K562 (cell line): ENCODE data around the gene ICA1L. TPM values are rescaled to one million over a fixed set of nuclear protein-coding genes. Genes with fewer than 3 reads are reported as not detected.
A peak's percentile ranks its signal among the peaks of the same experiment; 100 is the strongest.

Experiments used
- ATAC-seq: fragments of 200-7000 bp; cut with Tn5 transposase; 3 replicates; pipeline ENCODE4 v1.9.1; 2020; ENCODE audit warnings: moderate library complexity
- BruUV-seq: library from RNA; stranded (reverse); fragments of 400-500 nt; replicated peaks from 2 replicates; lab custom pipeline; 2021; lab: Mats Ljungman, UMichigan
- CTCF ChIA-PET: fragments of 300-600 bp; formaldehyde crosslinking; extraction: SDS; loops from one replicate; lab custom pipeline; 2021; ENCODE audit warnings: low intra/inter-chr PET ratio; lab: Yijun Ruan, JAX
- POLR2A ChIA-PET: fragments of 300-600, 350-650 bp; sonication (Branson Sonifier 250); formaldehyde crosslinking; extraction: SDS; loops from one replicate; lab custom pipeline; 2021; ENCODE audit warnings: antibody characterized with exemption, inconsistent platforms; lab: Yijun Ruan, JAX
- DNase-seq, 4 experiments: peaks; one replicate each; pipeline versions ENCODE4 v3.0.0 to v3.0.0-alpha.2; 2011 to 2018; ENCODE audit warnings: low spot score in 3 of 4, mixed read lengths in 3 of 4; ENCODE audit errors: extremely low read depth in 1 of 4
- FAIRE-seq: peaks from 2 replicates; lab custom pipeline; 2011; peaks lifted over from hg19 to GRCh38; lab: Jason Lieb, UNC
- H2AFZ ChIP-seq: 2 replicates; pipeline ENCODE4 v1.6.0; 2011; ENCODE audit warnings: low read depth, low read length, control low read depth, inconsistent platforms
- H3K27ac ChIP-seq: fragments of 200-600 bp; 3 replicates; pipeline ENCODE4 v1.8.0; 2011; ENCODE audit warnings: low read depth, mild to moderate bottlenecking, control low read depth, inconsistent platforms, low read length, moderate library complexity, mixed read lengths; ENCODE audit errors: extremely low read depth
- H3K27me3 ChIP-seq, 2 experiments: fragments of 300-600 bp in 1 of 2; 2 replicates in 1 of 2; 3 replicates in 1 of 2; pipeline versions ENCODE4 v1.6.0 to v1.8.0; 2011; ENCODE audit warnings: inconsistent platforms in 2 of 2, low read length in 2 of 2, mild to moderate bottlenecking in 1 of 2, mixed read lengths in 1 of 2, moderate library complexity in 1 of 2; ENCODE audit not compliant: control insufficient read depth in 2 of 2, insufficient read depth in 2 of 2
- H3K36me3 ChIP-seq: fragments of 300-600 bp; 3 replicates; pipeline ENCODE4 v1.8.0; 2011; ENCODE audit warnings: mild to moderate bottlenecking, low read length, inconsistent platforms; ENCODE audit not compliant: control insufficient read depth, insufficient read depth
- H3K4me1 ChIP-seq, 2 experiments: fragments of 200-600 bp in 1 of 2; replicated peaks in 1 of 2; 2 replicates in 1 of 2; 3 replicates in 1 of 2; pipeline versions ENCODE4 v1.5.1 to v1.8.0; 2011; ENCODE audit warnings: inconsistent platforms in 2 of 2, low read length in 2 of 2, mild to moderate bottlenecking in 1 of 2, mixed read lengths in 1 of 2, moderate library complexity in 1 of 2; ENCODE audit not compliant: control insufficient read depth in 2 of 2, insufficient read depth in 2 of 2
- H3K4me2 ChIP-seq: 2 replicates; pipeline ENCODE4 v1.6.1; 2011; ENCODE audit warnings: low read length, control low read depth, inconsistent platforms, mixed read lengths; ENCODE audit not compliant: insufficient read depth
- H3K4me3 ChIP-seq: fragments of 200-600 bp; sonication (generic), shearing (Covaris generic); 2 replicates; pipeline ENCODE4 v1.5.1; 2016; ENCODE audit warnings: control low read depth, inconsistent platforms
- H3K79me2 ChIP-seq: fragments of 200-600 bp; 3 replicates; pipeline ENCODE4 v1.8.0; 2011; ENCODE audit warnings: low read length, inconsistent platforms; ENCODE audit not compliant: control insufficient read depth, insufficient read depth
- H3K9ac ChIP-seq, 2 experiments: 2 replicates each; pipeline versions ENCODE4 v1.6.0 to v1.6.1; 2011; ENCODE audit warnings: low read depth in 2 of 2, low read length in 2 of 2, control low read depth in 1 of 2, inconsistent platforms in 1 of 2, mild to moderate bottlenecking in 1 of 2, mixed read lengths in 1 of 2; ENCODE audit not compliant: insufficient read depth in 1 of 2
- H3K9me1 ChIP-seq: one replicate; pipeline ENCODE4 v1.6.0; 2011; ENCODE audit warnings: inconsistent platforms, mild to moderate bottlenecking, low read length, moderate library complexity; ENCODE audit not compliant: control insufficient read depth, insufficient read depth
- H3K9me3 ChIP-seq: replicated peaks from 2 replicates; pipeline ENCODE4 v1.5.1; 2011; ENCODE audit warnings: low read depth, low read length, inconsistent platforms; ENCODE audit not compliant: control insufficient read depth, insufficient read depth
- H4K20me1 ChIP-seq: replicated peaks from 2 replicates; pipeline ENCODE4 v1.6.1; 2011; ENCODE audit warnings: low read length, inconsistent platforms, mixed read lengths; ENCODE audit not compliant: control insufficient read depth, insufficient read depth
- ARID1B ChIP-seq: fragments of 450-650 bp; IDR thresholded peaks from 2 replicates; pipeline ENCODE4 v1.6.1; 2016; ENCODE audit warnings: antibody characterized with exemption, mild to moderate bottlenecking, inconsistent platforms
- BMI1 ChIP-seq: fragments of 150-350 bp; IDR thresholded peaks from 2 replicates; pipeline ENCODE4 v1.6.1; 2014; ENCODE audit warnings: low read length
- CBFA2T3 ChIP-seq: fragments of 450-650 bp; IDR thresholded peaks from 2 replicates; pipeline ENCODE4 v1.6.1; 2017
- CC2D1A ChIP-seq: fragments of 450-650 bp; IDR thresholded peaks from 2 replicates; pipeline ENCODE4 v1.6.1; 2017; ENCODE audit warnings: mild to moderate bottlenecking
- CTBP1 ChIP-seq: fragments of 450-650 bp; IDR thresholded peaks from 2 replicates; pipeline ENCODE4 v1.6.1; 2016; ENCODE audit warnings: borderline replicate concordance
- DPF2 ChIP-seq: fragments of 450-650 bp; IDR thresholded peaks from 2 replicates; pipeline ENCODE4 v1.6.1; 2016
- ERF ChIP-seq: fragments of 450-650 bp; formaldehyde crosslinking; IDR thresholded peaks from 2 replicates; pipeline ENCODE4 v1.4.0; 2020; ENCODE audit warnings: mild to moderate bottlenecking, mixed read lengths
- ESRRA ChIP-seq: fragments of 450-650 bp; IDR thresholded peaks from 2 replicates; pipeline ENCODE4 v1.6.1; 2014; ENCODE audit warnings: low read depth, mild to moderate bottlenecking, moderate library complexity, borderline replicate concordance
- FOS ChIP-seq: IDR thresholded peaks from 3 replicates; pipeline ENCODE4 v1.6.1; 2011; ENCODE audit not compliant: insufficient read length; ENCODE audit errors: extremely low read depth
- HDAC2 ChIP-seq: fragments of 450-650 bp; IDR thresholded peaks from 2 replicates; pipeline ENCODE4 v1.6.1; 2016; ENCODE audit warnings: mild to moderate bottlenecking
- HLTF ChIP-seq: fragments of 450-650 bp; IDR thresholded peaks from 2 replicates; pipeline ENCODE4 v1.6.1; 2016
- HNRNPL ChIP-seq: fragments of 200-400 bp; formaldehyde crosslinking; IDR thresholded peaks from 2 replicates; pipeline ENCODE4 v1.6.1; 2017; ENCODE audit warnings: low read depth, mild to moderate bottlenecking, low read length
- LCOR ChIP-seq: sonication (generic); formaldehyde crosslinking; IDR thresholded peaks from 2 replicates; pipeline ENCODE4 v1.8.0; 2022; ENCODE audit warnings: mild to moderate bottlenecking, missing genetic modification reagents
- LEF1 ChIP-seq: fragments of 450-650 bp; IDR thresholded peaks from 2 replicates; pipeline ENCODE4 v1.6.1; 2016; ENCODE audit warnings: mild to moderate bottlenecking
- OTX1 ChIP-seq: fragments of 450-650 bp; formaldehyde crosslinking; IDR thresholded peaks from 2 replicates; pipeline ENCODE4 v1.4.0; 2022; ENCODE audit warnings: mild to moderate bottlenecking
- SMAD3 ChIP-seq: fragments of 450-650 bp; formaldehyde crosslinking; conservative IDR thresholded peaks from 2 replicates; pipeline ENCODE4 v1.4.0; 2020; ENCODE audit warnings: mild to moderate bottlenecking
- SMARCA5 ChIP-seq: fragments of 450-650 bp; IDR thresholded peaks from 2 replicates; pipeline ENCODE4 v1.6.1; 2016
- TAL1 ChIP-seq: fragments of 450-650 bp; IDR thresholded peaks from 2 replicates; pipeline ENCODE4 v1.6.1; 2016; ENCODE audit warnings: mild to moderate bottlenecking
- TCF7 ChIP-seq: sonication (generic); IDR thresholded peaks from 2 replicates; pipeline ENCODE4 v1.6.1; 2016; ENCODE audit warnings: antibody characterized with exemption, borderline replicate concordance
- TEAD4 ChIP-seq, 2 experiments: sonication (generic) in 1 of 2; formaldehyde crosslinking in 1 of 2; IDR thresholded peaks; 2 replicates each; pipeline versions ENCODE4 v1.6.1 to v1.8.0; 2012 to 2022; ENCODE audit warnings: borderline replicate concordance in 1 of 2, inconsistent platforms in 1 of 2, low read length in 1 of 2, mild to moderate bottlenecking in 1 of 2, missing genetic modification reagents in 1 of 2
- ZNF589 ChIP-seq: fragments of 200-800 bp; sonication (Bioruptor generic); IDR thresholded peaks from 2 replicates; pipeline ENCODE4 v1.6.1; 2016; ENCODE audit warnings: low read depth, missing genetic modification characterization, missing compliant biosample characterization
- ZNF696 ChIP-seq: fragments of 250-450 bp; sonication (Bioruptor Pico); conservative IDR thresholded peaks from 2 replicates; pipeline ENCODE4 v1.4.0; 2020; ENCODE audit warnings: mild to moderate bottlenecking, moderate library complexity
- WGBS: fragments of 100-300 bp; shearing (Covaris generic); methylation state at CpG from one replicate; pipeline ENCODE4 v1.1.6; 2016; ENCODE audit warnings: low coverage, mixed read lengths; ENCODE audit not compliant: insufficient coverage; ENCODE audit errors: missing lambda C conversion rate; 5-methylcytosine and 5-hydroxymethylcytosine counted together
- in situ Hi-C: fragments of 300-500 bp; cut with MboI; formaldehyde crosslinking; loops from 4 replicates; pipeline ENCODE4 v1.15.0; 2018; ENCODE audit warnings: inconsistent platforms, mixed read lengths
- intact Hi-C: fragments of 100-400 bp; cut with micrococcal nuclease; formaldehyde crosslinking; loops from 2 replicates; pipeline ENCODE4 v1.14.2; 2022
- polyA plus RNA-seq, 8 experiments: library from polyadenylated mRNA; depleted of rRNA in 4 of 8; stranded (reverse) in 5 of 8; unstranded in 3 of 8; fragments of >200 nt; fragmentation: Nextera tagmentation in 2 of 8; fragmentation: Illumina TruSeq in 1 of 8; extraction: Ambion mirVana in 2 of 8; extraction: Trizol in 1 of 8; gene quantifications; 2 replicates each; pipeline versions ENCODE4 v1.2.1 to v1.2.3, GENCODE V29; 2011 to 2014; ENCODE audit warnings: inconsistent platforms in 1 of 8, missing spikeins in 1 of 8
- total RNA-seq, 7 experiments: library from RNA; depleted of rRNA in 6 of 7; stranded (reverse); fragments of >200 nt in 6 of 7; fragmentation: Illumina TruSeq in 2 of 7; extraction: Trizol in 2 of 7; gene quantifications; 2 replicates each; pipeline versions ENCODE4 v1.2.1 to v1.2.3, GENCODE V29; 2011 to 2021; ENCODE audit warnings: low replicate concordance in 1 of 7
- TF ChIP-seq, protein P1 (sequence below): IDR thresholded peaks from 2 replicates; pipeline ENCODE4 v1.6.1; 2016; ENCODE audit warnings: missing genetic modification characterization, missing compliant biosample characterization
- TF ChIP-seq, protein P2 (sequence below), 2 experiments: fragments of 250-450 bp in 1 of 2; fragments of 450-650 bp in 1 of 2; sonication (Bioruptor Pico) in 1 of 2; IDR thresholded peaks; 2 replicates each; pipeline versions ENCODE4 v1.6.1 to v1.8.0; 2016 to 2021; ENCODE audit warnings: mild to moderate bottlenecking in 2 of 2, moderate library complexity in 2 of 2, missing compliant biosample characterization in 1 of 2, missing genetic modification characterization in 1 of 2

ICA1L gene
- total and polyA plus RNA-seq, 9 of the 15 experiments (the other 6 are each of a cell fraction or from before 2014, with no cell fraction given): 0.57 to 1.7 (median 1.1) TPM

DNA sequence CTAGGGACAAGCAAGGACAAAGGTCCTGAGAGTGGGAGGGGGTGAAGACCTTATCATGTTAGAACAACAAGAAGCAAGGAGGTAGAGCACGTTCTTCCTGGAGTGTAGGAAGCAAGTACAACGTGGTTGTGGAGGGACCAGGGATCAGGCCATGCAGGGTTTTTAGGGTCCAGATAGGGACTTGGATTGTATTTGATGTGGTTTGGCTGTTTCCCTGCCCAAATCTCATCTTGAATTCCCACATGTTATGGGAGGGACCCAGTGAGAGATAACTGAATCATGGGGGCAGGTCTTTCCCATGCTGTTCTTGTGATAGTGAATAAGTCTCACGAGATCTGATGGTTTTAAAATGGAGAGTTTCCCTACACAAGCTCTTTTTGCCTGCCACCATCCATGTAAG is 53.2 kb downstream of the ICA1L start:
- FAIRE-seq (no peak), ATAC-seq (no peak), DNase-seq (peak in 3 of 4 experiments; percentile 6 to 28 (median 7))
- 6% methylated on average over 2 of the region's 3 CpGs for WGBS
- Histone ChIP-seq H3K36me3 (no peaks in the 10 kb centered on the region), H4K20me1 (no peaks in the 10 kb centered on the region), H3K9me1 (no peaks in the 10 kb centered on the region), H3K9ac (no peak overlapping the region), H3K4me2 (no peak overlapping the region), H3K27ac (no peak overlapping the region), H3K4me1 (peaks cover 0 to 2% of the 10 kb centered on the region in 2 experiments; a peak in 1 of 5 replicates), H3K9me3 (no peaks in the 10 kb centered on the region), H3K79me2 (no peaks in the 10 kb centered on the region), H3K4me3 (no peak overlapping the region), H2AFZ (peak overlapping the region; percentile 59; the same call in 1 of the 2 replicates), H3K27me3 (no peaks in the 10 kb centered on the region)
- no TSS peak for BruUV-seq
- CTCF ChIA-PET: no interaction called here
- in situ Hi-C loops: no loop called here
- POLR2A ChIA-PET: interaction anchor here (0.6 kb wide), 2 partner anchors 587 to 1095 kb away, joined by 3 read pairs; no protein-coding TSS in a partner anchor
- intact Hi-C loops: no loop called here
- TF ChIP-seq ZNF696 (no peak), SMARCA5 (no peak), CBFA2T3 (peak; percentile 70), OTX1 (CRISPR knock-in tag) (no peak), FOS (no peak), HNRNPL (no peak), ERF (no peak), TAL1 (peak; percentile 62; the same call in 1 of the 2 replicates), ARID1B (peak; percentile 53), CTBP1 (no peak), CC2D1A (peak; percentile 48; the same call in 1 of the 2 replicates), HDAC2 (no peak), SMAD3 (CRISPR knock-in tag) (no peak), BMI1 (no peak), HLTF (no peak), LEF1 (peak; percentile 89), ZNF589 (no peak), DPF2 (peak; percentile 20; the same call in 1 of the 2 replicates), TCF7 (peak; percentile 91), LCOR (CRISPR knock-in tag) (no peak), ESRRA (no peak), TEAD4 (IDR thresholded peaks at IDR 0.05; ENCODE audit: low read length) (peak; percentile 29; the same call in 1 of the 2 replicates), TEAD4 (CRISPR knock-in tag; IDR thresholded peaks at IDR 0.05; ENCODE audit: borderline replicate concordance) (no peak)
- TF ChIP-seq, protein P1, sequence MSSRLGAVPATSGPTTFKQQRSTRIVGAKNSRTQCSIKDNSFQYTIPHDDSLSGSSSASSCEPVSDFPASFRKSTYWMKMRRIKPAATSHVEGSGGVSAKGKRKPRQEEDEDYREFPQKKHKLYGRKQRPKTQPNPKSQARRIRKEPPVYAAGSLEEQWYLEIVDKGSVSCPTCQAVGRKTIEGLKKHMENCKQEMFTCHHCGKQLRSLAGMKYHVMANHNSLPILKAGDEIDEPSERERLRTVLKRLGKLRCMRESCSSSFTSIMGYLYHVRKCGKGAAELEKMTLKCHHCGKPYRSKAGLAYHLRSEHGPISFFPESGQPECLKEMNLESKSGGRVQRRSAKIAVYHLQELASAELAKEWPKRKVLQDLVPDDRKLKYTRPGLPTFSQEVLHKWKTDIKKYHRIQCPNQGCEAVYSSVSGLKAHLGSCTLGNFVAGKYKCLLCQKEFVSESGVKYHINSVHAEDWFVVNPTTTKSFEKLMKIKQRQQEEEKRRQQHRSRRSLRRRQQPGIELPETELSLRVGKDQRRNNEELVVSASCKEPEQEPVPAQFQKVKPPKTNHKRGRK (tag): no peak
- TF ChIP-seq, protein P2, sequence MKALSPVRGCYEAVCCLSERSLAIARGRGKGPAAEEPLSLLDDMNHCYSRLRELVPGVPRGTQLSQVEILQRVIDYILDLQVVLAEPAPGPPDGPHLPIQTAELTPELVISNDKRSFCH (CRISPR knock-in tag; IDR thresholded peaks at IDR 0.05): no peak
- TF ChIP-seq, protein P2 (tag; IDR thresholded peaks at IDR 0.05): 0 out of 2 replicates have a peak, but pooled peaks have one; percentile 27
